ENCODE measurements around the gene CHAT.

CHAT gene

GRCh38 chr10:49690698-49691356 lies 77.0 kb downstream of the CHAT start:
- no peaks in the 10 kb centered on the region for H3K4me1 ChIP-seq (ENCODE audit: insufficient read depth, low read length, poor library complexity, severe bottlenecking)
- no peak overlapping the region for H2AFZ ChIP-seq (ENCODE audit: low read length)
- no peak overlapping the region for H3K9ac ChIP-seq (ENCODE audit: low read depth, low read length, poor library complexity, severe bottlenecking)
- H3K4me2 ChIP-seq (ENCODE audit: low read depth, low read length, poor library complexity, severe bottlenecking), result no peak overlapping the region
- H3K27me3 ChIP-seq (ENCODE audit: insufficient read depth, low read length, poor library complexity, severe bottlenecking), result no peaks in the 10 kb centered on the region
- peaks cover 3% of the 10 kb centered on the region; the same call in 1 of the 2 replicates for H3K9me3 ChIP-seq (ENCODE audit: insufficient read depth, low read depth, low read length)
- TF ChIP-seq CTCF (conservative IDR thresholded peaks at IDR 0.05; ENCODE audit: low read length) (no peak), EZH2phosphoT487 (IDR thresholded peaks at IDR 0.05; ENCODE audit: borderline replicate concordance) (no peak)
- no peaks in the 10 kb centered on the region for H3K9me2 ChIP-seq (replicated peaks; ENCODE audit: low read depth, low read length)
- no peaks in the 10 kb centered on the region for H3F3A ChIP-seq (ENCODE audit: low read depth)
- no peaks in the 10 kb centered on the region for H3K79me2 ChIP-seq (ENCODE audit: insufficient read depth, low read length)
- no peaks in the 10 kb centered on the region for H3K36me3 ChIP-seq (ENCODE audit: insufficient read depth, low read length)
- no peak overlapping the region for H3K4me3 ChIP-seq (ENCODE audit: low read length, poor library complexity, severe bottlenecking)
- no peaks in the 10 kb centered on the region for H4K20me1 ChIP-seq (ENCODE audit: insufficient read depth, low read length, poor library complexity, severe bottlenecking)

GRCh38 chr10:49691588-49691987 lies 77.8 kb downstream of the CHAT start:
- Histone ChIP-seq H3K9me2 (replicated peaks; ENCODE audit: low read depth, low read length) (no peaks in the 10 kb centered on the region), H3F3A (ENCODE audit: low read depth) (no peaks in the 10 kb centered on the region), H2AFZ (ENCODE audit: low read length) (no peak overlapping the region), H4K20me1 (ENCODE audit: insufficient read depth, low read length, poor library complexity, severe bottlenecking) (no peaks in the 10 kb centered on the region), H3K4me1 (ENCODE audit: insufficient read depth, low read length, poor library complexity, severe bottlenecking) (no peaks in the 10 kb centered on the region), H3K36me3 (ENCODE audit: insufficient read depth, low read length) (no peaks in the 10 kb centered on the region), H3K9me3 (ENCODE audit: insufficient read depth, low read depth, low read length) (peaks cover 3% of the 10 kb centered on the region; the same call in 1 of the 2 replicates), H3K27me3 (ENCODE audit: insufficient read depth, low read length, poor library complexity, severe bottlenecking) (no peaks in the 10 kb centered on the region), H3K79me2 (ENCODE audit: insufficient read depth, low read length) (no peaks in the 10 kb centered on the region), H3K9ac (ENCODE audit: low read depth, low read length, poor library complexity, severe bottlenecking) (no peak overlapping the region), H3K4me3 (ENCODE audit: low read length, poor library complexity, severe bottlenecking) (no peak overlapping the region), H3K4me2 (ENCODE audit: low read depth, low read length, poor library complexity, severe bottlenecking) (no peak overlapping the region)
- TF ChIP-seq CTCF (conservative IDR thresholded peaks at IDR 0.05; ENCODE audit: low read length) (no peak), EZH2phosphoT487 (IDR thresholded peaks at IDR 0.05; ENCODE audit: borderline replicate concordance) (no peak)

DNA sequence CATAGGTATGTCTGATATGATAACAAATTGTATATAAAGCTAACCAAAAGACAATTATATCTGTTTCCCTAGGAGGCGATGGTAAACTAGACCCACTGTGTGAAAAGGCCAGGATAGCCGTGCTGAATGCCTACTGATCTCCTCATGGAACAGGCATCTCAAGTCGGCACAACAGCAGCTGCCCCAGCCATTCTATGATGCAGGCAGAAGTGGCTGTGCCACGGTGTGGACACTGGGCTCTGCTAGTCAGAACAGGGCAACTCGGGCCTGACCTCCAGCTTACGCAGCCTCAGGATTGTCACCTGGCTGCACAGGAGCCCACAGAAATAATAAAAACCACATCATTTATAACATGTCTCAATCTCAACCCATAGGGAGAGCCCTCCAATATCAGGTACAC lies 80.6 kb downstream of the CHAT start:
- H4K20me1 ChIP-seq (ENCODE audit: insufficient read depth, low read length, poor library complexity, severe bottlenecking), result no peaks in the 10 kb centered on the region

More for the DNA sequence above, 80.6 kb downstream of the CHAT start:
- Histone ChIP-seq H3K27me3 (ENCODE audit: insufficient read depth, low read length, poor library complexity, severe bottlenecking) (no peaks in the 10 kb centered on the region), H3K9me3 (ENCODE audit: insufficient read depth, low read depth, low read length) (no peaks in the 10 kb centered on the region), H3K36me3 (ENCODE audit: insufficient read depth, low read length) (no peaks in the 10 kb centered on the region), H3K4me1 (ENCODE audit: insufficient read depth, low read length, poor library complexity, severe bottlenecking) (no peaks in the 10 kb centered on the region), H3K9me2 (replicated peaks; ENCODE audit: low read depth, low read length) (no peaks in the 10 kb centered on the region), H3F3A (ENCODE audit: low read depth) (no peaks in the 10 kb centered on the region), H2AFZ (ENCODE audit: low read length) (no peak overlapping the region), H3K9ac (ENCODE audit: low read depth, low read length, poor library complexity, severe bottlenecking) (no peak overlapping the region), H3K79me2 (ENCODE audit: insufficient read depth, low read length) (no peaks in the 10 kb centered on the region), H3K4me2 (ENCODE audit: low read depth, low read length, poor library complexity, severe bottlenecking) (no peak overlapping the region), H3K4me3 (ENCODE audit: low read length, poor library complexity, severe bottlenecking) (no peak overlapping the region)
- no peak for TF ChIP-seq EZH2phosphoT487 (IDR thresholded peaks at IDR 0.05; ENCODE audit: borderline replicate concordance)
- TF ChIP-seq CTCF (conservative IDR thresholded peaks at IDR 0.05; ENCODE audit: low read length), result no peak
